ENCODE measurements around the gene GALNT11. TPM values are rescaled to one million over a fixed set of nuclear protein-coding genes. Genes with fewer than 3 reads are reported as not detected.

The GALNT11 gene
- total and polyA plus RNA-seq, 2 of the 4 experiments (the other 2 are of a cell fraction): 24.4 to 29.3 TPM

- H2BK20ac ChIP-seq (ENCODE audit: low read depth, low read length): no peak overlapping the region
- no peak overlapping the region for H2BK5ac ChIP-seq (ENCODE audit: low read depth, low read length, poor library complexity, severe bottlenecking)
- H3K9me3 ChIP-seq (ENCODE audit: control insufficient read depth, insufficient read depth, low read length): no peaks in the 10 kb centered on the region; the same call in 1 of the 2 replicates
- H4K91ac ChIP-seq (ENCODE audit: insufficient read depth, low read depth, low read length): no peak overlapping the region
- no peak overlapping the region for H3K56ac ChIP-seq (ENCODE audit: extremely low read depth, insufficient read depth, low read length)
- H2BK120ac ChIP-seq (ENCODE audit: low read depth, low read length): no peak overlapping the region
- H3K23ac ChIP-seq (ENCODE audit: low read depth, low read length): no peak overlapping the region
- no peaks in the 10 kb centered on the region for H3K9me1 ChIP-seq (ENCODE audit: insufficient read depth, low read length)
- 0 out of 2 replicates have a peak, but pooled peaks cover 3% of the 10 kb centered on the region for H4K20me1 ChIP-seq (ENCODE audit: insufficient read depth, low read length)
- BruUV-seq (replicated peaks): no TSS peak
- H3K9ac ChIP-seq (ENCODE audit: low read depth, low read length): no peak overlapping the region
- no peak overlapping the region for H2AK9ac ChIP-seq (replicated peaks; ENCODE audit: low read depth, low read length, poor library complexity)
- no peak overlapping the region for H2AK5ac ChIP-seq (ENCODE audit: low read depth, low read length)
- no peak overlapping the region for H2BK15ac ChIP-seq (ENCODE audit: low read depth, low read length)
- H3K14ac ChIP-seq (replicated peaks; ENCODE audit: low read depth, low read length): no peak overlapping the region
- ATAC-seq (ENCODE audit: low read depth) (no peak), DNase-seq (no peak)
- ChIA-PET POLR2A (ENCODE audit: unreplicated experiment) (no interaction called here), CTCF (interaction anchor here (0.6 kb wide), 1 partner anchor 365 kb away, joined by 3 read pairs; no protein-coding TSS in a partner anchor)
- H3K4ac ChIP-seq (ENCODE audit: low read depth, low read length): no peak overlapping the region
- no peak overlapping the region for H2AFZ ChIP-seq (replicated peaks; ENCODE audit: low read length, poor library complexity)
- no peaks in the 10 kb centered on the region for H3K4me1 ChIP-seq (ENCODE audit: control insufficient read depth, insufficient read depth, low read length)
- H4K8ac ChIP-seq (ENCODE audit: low read depth in 2 of 2, low read length in 2 of 2): no peak overlapping the region
- peaks cover 52% of the 10 kb centered on the region for H3K36me3 ChIP-seq (ENCODE audit: control insufficient read depth, insufficient read depth, low read length)
- H3K27me3 ChIP-seq (ENCODE audit: control insufficient read depth, insufficient read depth, low read length): no peaks in the 10 kb centered on the region
- WGBS, 2 experiments (ENCODE audit: extremely low coverage in 2 of 2, insufficient read length in 1 of 2): 99% methylated on average over 16 of the region's 37 CpGs; no CpG with 5 or more reads in 1 of the 2 experiments
- dilution Hi-C loops (cut with HindIII; ENCODE audit: low sequenced_read_pairs, unreplicated experiment): no loop called here
- no peak overlapping the region for H3K4me3 ChIP-seq (ENCODE audit: insufficient read depth, low read depth, low read length)
- H3K18ac ChIP-seq (ENCODE audit: low read depth, low read length): no peak overlapping the region
- in situ Hi-C loops (cut with MboI; ENCODE audit: low sequenced_read_pairs): no loop called here
- no peak overlapping the region for H3K27ac ChIP-seq (ENCODE audit: insufficient read depth, low read length)
- H4K5ac ChIP-seq (ENCODE audit: low read depth, low read length): no peak overlapping the region
- H3K79me1 ChIP-seq (ENCODE audit: low read depth in 1 of 2, low read length in 2 of 2): no peaks in the 10 kb centered on the region
- intact Hi-C loops (cut with micrococcal nuclease): no loop called here
- H3K4me2 ChIP-seq (ENCODE audit: low read depth, low read length): no peak overlapping the region
- TF ChIP-seq ELK1 (IDR thresholded peaks at IDR 0.05; ENCODE audit: borderline replicate concordance, low read depth, low read length): no peak
- TF ChIP-seq MAZ (IDR thresholded peaks at IDR 0.05; ENCODE audit: borderline replicate concordance, low read depth, low read length): no peak
- no peak for TF ChIP-seq BHLHE40 (IDR thresholded peaks at IDR 0.05; ENCODE audit: low read depth, low read length)
- no peak for TF ChIP-seq RCOR1 (IDR thresholded peaks at IDR 0.05; ENCODE audit: insufficient replicate concordance, low read length)
- TF ChIP-seq, protein P1, sequence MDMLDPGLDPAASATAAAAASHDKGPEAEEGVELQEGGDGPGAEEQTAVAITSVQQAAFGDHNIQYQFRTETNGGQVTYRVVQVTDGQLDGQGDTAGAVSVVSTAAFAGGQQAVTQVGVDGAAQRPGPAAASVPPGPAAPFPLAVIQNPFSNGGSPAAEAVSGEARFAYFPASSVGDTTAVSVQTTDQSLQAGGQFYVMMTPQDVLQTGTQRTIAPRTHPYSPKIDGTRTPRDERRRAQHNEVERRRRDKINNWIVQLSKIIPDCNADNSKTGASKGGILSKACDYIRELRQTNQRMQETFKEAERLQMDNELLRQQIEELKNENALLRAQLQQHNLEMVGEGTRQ (IDR thresholded peaks at IDR 0.05; ENCODE audit: low read depth, low read length): no peak
- TF ChIP-seq MAFK (IDR thresholded peaks at IDR 0.05; ENCODE audit: low read depth, low read length): no peak
- no peak for TF ChIP-seq NFE2L2 (IDR thresholded peaks at IDR 0.05; ENCODE audit: low read depth, low read length)
- TF ChIP-seq CHD1 (IDR thresholded peaks at IDR 0.05; ENCODE audit: low read depth, low read length): no peak
- TF ChIP-seq CEBPB (IDR thresholded peaks at IDR 0.05; ENCODE audit: low read depth, low read length): no peak
- no peak for TF ChIP-seq CTCF (conservative IDR thresholded peaks at IDR 0.05; ENCODE audit: low read depth, low read length)
- TF ChIP-seq MXI1 (IDR thresholded peaks at IDR 0.05; ENCODE audit: borderline replicate concordance, low read depth, low read length): no peak
- no peak for TF ChIP-seq SMC3 (IDR thresholded peaks at IDR 0.05; ENCODE audit: low read depth, low read length)
- no peak for TF ChIP-seq POLR2A (IDR thresholded peaks at IDR 0.05; ENCODE audit: low read depth, low read length)
- TF ChIP-seq RFX5 (IDR thresholded peaks at IDR 0.05; ENCODE audit: low read depth, low read length): no peak
These were observed 105.5 kb downstream of the GALNT11 start for GRCh38 chr7:152130658-152131590.

All from IMR-90 (cell line).